BLaER1 treated with 17β-estradiol and CSF1 and Interleukin-3, amounts not matched to agents 10 nM and 100 nM (cell line): ENCODE results near the gene EFL1.

ENCODE experiments used
- H3K27ac ChIP-seq, 11 experiments: shearing (Covaris generic); formaldehyde crosslinking; 2 replicates each; pipeline ENCODE4 v1.8.1; 2022
- H3K27me3 ChIP-seq, 11 experiments: shearing (Covaris generic); formaldehyde crosslinking; 2 replicates each; pipeline ENCODE4 v1.8.1; 2022
- H3K36me3 ChIP-seq, 11 experiments: shearing (Covaris generic); formaldehyde crosslinking; 2 replicates each; pipeline ENCODE4 v1.8.1; 2022
- H3K4me1 ChIP-seq, 10 experiments: shearing (Covaris generic); formaldehyde crosslinking; 2 replicates each; pipeline ENCODE4 v1.8.1; 2022
- H3K4me2 ChIP-seq, 11 experiments: shearing (Covaris generic); formaldehyde crosslinking; 2 replicates each; pipeline ENCODE4 v1.8.1; 2022
- H3K4me3 ChIP-seq, 10 experiments: shearing (Covaris generic); formaldehyde crosslinking; 2 replicates each; pipeline ENCODE4 v1.8.1; 2022
- H3K9ac ChIP-seq, 11 experiments: shearing (Covaris generic); formaldehyde crosslinking; 2 replicates each; pipeline ENCODE4 v1.8.1; 2022
- H3K9me3 ChIP-seq, 11 experiments: shearing (Covaris generic); formaldehyde crosslinking; replicated peaks in 1 of 11; 2 replicates each; pipeline ENCODE4 v1.8.1; 2022
- H4K20me1 ChIP-seq, 11 experiments: shearing (Covaris generic); formaldehyde crosslinking; 2 replicates each; pipeline ENCODE4 v1.8.1; 2022
- Cebpa-rat ChIP-seq, 11 experiments: shearing (Covaris generic); IDR thresholded peaks; 2 replicates each; pipeline ENCODE4 v1.8.1; 2022

EFL1 gene

GRCh38 chr15:82184355-82184754, 78.2 kb downstream of the EFL1 start:
- H3K4me3 ChIP-seq, result no peak overlapping the region
- no peak overlapping the region for H3K9ac ChIP-seq
- no peak for TF ChIP-seq Cebpa-rat (IDR thresholded peaks at IDR 0.05)
- peaks cover 0 to 6% (median 4%) of the 10 kb centered on the region in 10 experiments; a peak in 3 of 20 replicates for H3K4me1 ChIP-seq
- H3K27me3 ChIP-seq, result no peaks in the 10 kb centered on the region
- H4K20me1 ChIP-seq, result peaks cover 0 to 4% (median 0%) of the 10 kb centered on the region in 11 experiments; a peak in 1 of 22 replicates
- H3K4me2 ChIP-seq, result no peak overlapping the region
- H3K9me3 ChIP-seq, result no peaks in the 10 kb centered on the region
- H3K36me3 ChIP-seq, result peaks cover 0 to 31% (median 5%) of the 10 kb centered on the region in 11 experiments; a peak in 4 of 22 replicates
- no peak overlapping the region for H3K27ac ChIP-seq

DNA sequence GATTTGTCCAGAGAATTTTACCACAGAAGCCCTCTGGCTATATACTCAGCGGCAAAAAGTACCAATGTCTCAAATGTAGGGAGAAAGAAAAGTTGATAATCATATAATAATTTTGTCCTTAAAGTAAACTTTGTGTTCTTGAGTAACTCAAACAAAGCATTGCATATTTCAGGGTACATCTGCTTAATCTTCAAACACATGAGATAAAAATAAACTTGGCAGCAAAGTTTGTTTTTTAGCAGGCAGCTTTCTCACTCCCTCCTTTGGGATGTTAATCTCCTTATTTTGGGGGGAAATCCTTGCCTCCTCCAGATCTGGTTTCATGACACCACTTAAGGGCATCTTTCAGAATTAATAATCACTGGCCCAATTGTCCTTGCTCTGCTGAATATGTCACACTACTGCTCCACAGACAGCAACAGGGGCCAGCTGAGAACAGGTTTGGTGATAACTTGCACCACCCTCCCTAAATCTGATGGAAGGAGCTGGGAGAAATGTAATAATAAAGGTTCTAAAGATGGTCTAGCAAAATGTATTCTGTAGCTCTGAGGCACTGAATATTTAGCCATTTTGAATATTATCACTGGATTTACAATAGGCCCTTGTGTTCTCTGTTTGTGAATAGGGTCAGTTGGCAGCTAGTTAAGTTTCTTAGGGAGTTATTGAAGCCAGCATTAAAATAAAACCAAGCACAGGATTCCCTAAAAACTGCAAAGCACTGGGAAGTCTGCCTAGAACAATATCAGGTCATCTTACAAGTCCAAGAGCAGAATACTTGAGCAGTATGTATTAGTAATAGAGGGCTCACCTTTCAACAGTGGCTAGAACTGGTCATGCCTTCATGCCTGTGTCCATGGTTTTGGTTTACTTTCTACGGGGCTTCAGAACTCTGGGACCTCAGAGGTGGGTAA, 79.2 kb downstream of the EFL1 start:
- Histone ChIP-seq H3K4me1 (peaks cover 0 to 7% (median 0%) of the 10 kb centered on the region in 10 experiments; a peak in 3 of 20 replicates), H3K9ac (no peak overlapping the region)

DNA sequence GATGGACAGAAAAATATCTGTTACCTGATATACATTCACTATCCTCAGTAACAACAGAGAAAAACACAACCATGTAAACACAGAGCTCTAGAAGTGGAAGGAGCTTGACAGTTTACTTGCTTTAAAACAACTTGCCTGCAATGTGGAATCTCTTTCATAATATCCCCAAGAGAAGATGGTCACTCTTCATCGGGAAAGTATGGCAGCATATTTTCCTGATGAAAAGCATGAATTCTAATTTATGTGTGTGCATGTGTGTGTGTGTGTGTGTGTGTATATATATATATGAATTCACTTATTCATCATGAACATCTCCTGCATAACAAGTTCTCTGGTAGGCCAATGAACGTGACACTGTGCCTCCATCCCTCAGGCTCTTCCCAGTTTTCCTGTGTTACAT, 81.2 kb downstream of the EFL1 start:
- H3K4me1 ChIP-seq, result peaks cover 0 to 18% (median 10%) of the 10 kb centered on the region in 10 experiments; a peak in 10 of 20 replicates
- H3K4me2 ChIP-seq, result no peak overlapping the region
- no peak overlapping the region for H3K27ac ChIP-seq
- peaks cover 0 to 4% (median 0%) of the 10 kb centered on the region in 11 experiments; a peak in 1 of 22 replicates for H4K20me1 ChIP-seq
- no peak overlapping the region for H3K4me3 ChIP-seq
- H3K9ac ChIP-seq, result no peak overlapping the region
- no peak for TF ChIP-seq Cebpa-rat (IDR thresholded peaks at IDR 0.05)
- H3K36me3 ChIP-seq, result peaks cover 0 to 31% (median 6%) of the 10 kb centered on the region in 11 experiments; a peak in 5 of 22 replicates
- H3K27me3 ChIP-seq, result no peaks in the 10 kb centered on the region
- H3K9me3 ChIP-seq, result no peaks in the 10 kb centered on the region

More for the DNA sequence above, 79.2 kb downstream of the EFL1 start:
- TF ChIP-seq Cebpa-rat (IDR thresholded peaks at IDR 0.05), result no peak
- no peak overlapping the region for H3K4me3 ChIP-seq
- no peaks in the 10 kb centered on the region for H3K27me3 ChIP-seq
- peaks cover 0 to 4% (median 0%) of the 10 kb centered on the region in 11 experiments; a peak in 1 of 22 replicates for H4K20me1 ChIP-seq
- H3K4me2 ChIP-seq, result no peak overlapping the region
- H3K36me3 ChIP-seq, result peaks cover 0 to 31% (median 6%) of the 10 kb centered on the region in 11 experiments; a peak in 5 of 22 replicates
- no peaks in the 10 kb centered on the region for H3K9me3 ChIP-seq
- H3K27ac ChIP-seq, result no peak overlapping the region

DNA sequence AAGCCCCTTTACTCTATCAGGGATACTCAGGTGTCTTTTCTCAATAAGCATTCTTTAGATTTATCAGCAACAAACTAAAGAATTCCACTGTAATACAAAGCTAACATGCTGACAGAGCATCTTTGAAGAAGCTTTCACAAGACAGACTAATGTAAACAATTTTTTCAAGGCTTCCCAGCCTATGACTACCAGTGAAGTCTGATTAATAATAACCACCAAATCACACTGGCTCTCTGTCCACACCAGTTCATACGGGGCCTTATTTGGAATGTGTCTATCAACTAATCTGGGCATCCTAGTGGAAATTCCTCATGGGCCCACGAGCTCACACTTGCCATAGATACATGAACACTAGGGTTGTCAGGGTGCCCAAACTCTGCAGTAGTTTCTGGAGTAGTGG, 84.5 kb downstream of the EFL1 start:
- Histone ChIP-seq H3K9me3 (no peaks in the 10 kb centered on the region), H3K4me2 (peak overlapping the region in 3 of 11 experiments; percentile 12 to 21 (median 19); a peak in 5 of 22 replicates), H3K27me3 (no peaks in the 10 kb centered on the region), H3K4me3 (no peak overlapping the region), H3K4me1 (peaks cover 0 to 18% (median 10%) of the 10 kb centered on the region in 10 experiments; a peak in 10 of 20 replicates), H3K9ac (no peak overlapping the region), H3K27ac (no peak overlapping the region), H3K36me3 (peaks cover 0 to 31% (median 6%) of the 10 kb centered on the region in 11 experiments; a peak in 6 of 22 replicates), H4K20me1 (no peaks in the 10 kb centered on the region; a peak in 2 of 22 replicates)
- TF ChIP-seq Cebpa-rat (IDR thresholded peaks at IDR 0.05), result no peak

GRCh38 chr15:82177291-82178010, 85.1 kb downstream of the EFL1 start:
- Histone ChIP-seq H3K4me1 (peaks cover 0 to 18% (median 10%) of the 10 kb centered on the region in 10 experiments; a peak in 10 of 20 replicates), H3K27me3 (no peaks in the 10 kb centered on the region), H3K27ac (no peak overlapping the region; a peak in 1 of 22 replicates), H3K4me3 (no peak overlapping the region), H3K9ac (no peak overlapping the region), H3K4me2 (peak overlapping the region in 5 of 11 experiments; percentile 12 to 34 (median 21); a peak in 10 of 22 replicates), H3K36me3 (peaks cover 0 to 28% (median 6%) of the 10 kb centered on the region in 11 experiments; a peak in 6 of 22 replicates), H3K9me3 (no peaks in the 10 kb centered on the region), H4K20me1 (no peaks in the 10 kb centered on the region; a peak in 1 of 22 replicates)
- TF ChIP-seq Cebpa-rat (IDR thresholded peaks at IDR 0.05), result no peak

GRCh38 chr15:82176542-82176941, 86.0 kb downstream of the EFL1 start:
- no peaks in the 10 kb centered on the region for H3K9me3 ChIP-seq

DNA sequence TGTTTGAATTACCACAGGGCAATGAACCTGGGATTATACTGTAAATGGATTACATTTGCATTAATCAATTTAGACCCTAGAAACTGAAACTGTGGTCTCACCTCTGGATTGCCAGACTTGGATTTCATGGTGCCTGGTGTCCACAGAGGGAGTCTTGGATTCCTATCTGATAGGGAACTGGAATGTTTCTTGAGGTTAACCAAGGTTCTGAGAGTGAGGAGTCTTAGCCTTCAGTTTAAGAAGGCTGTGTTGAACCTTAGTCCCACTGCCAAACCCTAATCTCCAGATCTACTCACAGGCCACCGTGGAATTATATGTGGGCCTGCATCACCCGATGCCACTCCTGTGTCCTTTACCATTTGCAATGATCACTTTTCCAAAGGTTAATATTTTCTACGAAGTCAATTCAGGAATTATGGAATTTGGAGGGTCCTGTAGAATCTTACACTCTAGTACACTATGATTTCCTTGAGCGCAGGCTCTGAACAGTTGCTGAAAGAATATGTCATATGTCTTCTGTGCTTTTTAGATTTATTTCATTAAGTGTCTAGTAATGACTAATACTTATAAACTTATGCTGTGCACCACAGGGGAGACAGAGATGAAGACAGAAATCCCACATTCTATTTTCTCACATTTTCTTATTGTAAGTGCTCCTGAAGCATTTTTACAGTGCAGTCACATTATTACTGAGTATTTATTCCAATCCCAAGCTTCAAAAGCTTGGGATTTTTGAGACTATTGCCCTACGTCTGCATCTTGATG, 87.9 kb downstream of the EFL1 start:
- Histone ChIP-seq H3K27ac (no peak overlapping the region), H3K4me2 (no peak overlapping the region), H3K9me3 (no peaks in the 10 kb centered on the region; a peak in 1 of 22 replicates), H3K27me3 (no peaks in the 10 kb centered on the region), H3K4me3 (no peak overlapping the region), H3K4me1 (peaks cover 0 to 18% (median 10%) of the 10 kb centered on the region in 10 experiments; a peak in 10 of 20 replicates), H3K36me3 (peaks cover 0 to 17% (median 3%) of the 10 kb centered on the region in 11 experiments; a peak in 6 of 22 replicates), H3K9ac (no peak overlapping the region), H4K20me1 (no peaks in the 10 kb centered on the region; a peak in 1 of 22 replicates)
- no peak for TF ChIP-seq Cebpa-rat (IDR thresholded peaks at IDR 0.05)

More at GRCh38 chr15:82176542-82176941, 86.0 kb downstream of the EFL1 start:
- Histone ChIP-seq H3K4me1 (peaks cover 0 to 18% (median 10%) of the 10 kb centered on the region in 10 experiments; a peak in 10 of 20 replicates), H3K4me2 (peak overlapping the region in 1 of 11 experiments; percentile 34; a peak in 2 of 22 replicates), H3K27ac (0 out of 22 replicates have a peak overlapping the region, but pooled peaks of 1 of the 11 experiments have one; percentile 21), H3K27me3 (no peaks in the 10 kb centered on the region), H3K36me3 (peaks cover 0 to 24% (median 3%) of the 10 kb centered on the region in 11 experiments; a peak in 7 of 22 replicates), H3K9ac (no peak overlapping the region), H3K4me3 (no peak overlapping the region), H4K20me1 (no peaks in the 10 kb centered on the region; a peak in 1 of 22 replicates)
- TF ChIP-seq Cebpa-rat (IDR thresholded peaks at IDR 0.05), result no peak

- Histone ChIP-seq H3K4me2 (no peak overlapping the region), H3K4me3 (no peak overlapping the region), H3K36me3 (peaks cover 0 to 33% (median 9%) of the 10 kb centered on the region in 11 experiments; a peak in 12 of 22 replicates), H3K9ac (no peak overlapping the region), H3K27ac (no peak overlapping the region), H4K20me1 (no peaks in the 10 kb centered on the region; a peak in 1 of 22 replicates), H3K27me3 (no peaks in the 10 kb centered on the region), H3K4me1 (peaks cover 0 to 14% (median 10%) of the 10 kb centered on the region in 10 experiments; a peak in 10 of 20 replicates), H3K9me3 (no peaks in the 10 kb centered on the region; a peak in 2 of 22 replicates)
- TF ChIP-seq Cebpa-rat (IDR thresholded peaks at IDR 0.05), result no peak
These were observed 89.4 kb downstream of the EFL1 start for GRCh38 chr15:82173108-82173507.
